Liver (tissue), 9 donors: ENCODE results near the gene UBE2C. TPM values are rescaled to one million over a fixed set of nuclear protein-coding genes. Genes with fewer than 3 reads are reported as not detected.

Experiments used
- DNase-seq: peaks from one replicate; pipeline ENCODE4 v3.0.0-alpha.2; 2017; ENCODE audit warnings: low spot score
- H3K27ac ChIP-seq, 2 donors: one replicate each; pipeline ENCODE4 v1.7.0; 2013; ENCODE audit warnings: inconsistent platforms in 2 of 2, low read length in 2 of 2, control low read depth in 1 of 2, low read depth in 1 of 2, mild to moderate bottlenecking in 1 of 2
- H3K27me3 ChIP-seq, 4 donors: one replicate each; pipeline versions ENCODE4 v1.6.1 to v1.7.0; 2013; ENCODE audit warnings: low read length in 3 of 4, inconsistent platforms in 1 of 4, mild to moderate bottlenecking in 1 of 4, moderate library complexity in 1 of 4; ENCODE audit not compliant: control insufficient read depth in 4 of 4, insufficient read depth in 4 of 4
- H3K36me3 ChIP-seq, 4 donors: one replicate each; pipeline versions ENCODE4 v1.6.1 to v1.7.0; 2013; ENCODE audit warnings: low read length in 3 of 4, mild to moderate bottlenecking in 3 of 4, low read depth in 1 of 4, moderate library complexity in 1 of 4; ENCODE audit not compliant: control insufficient read depth in 4 of 4, insufficient read depth in 3 of 4
- H3K4me1 ChIP-seq, 4 donors: one replicate each; pipeline versions ENCODE4 v1.6.1 to v1.7.0; 2013; ENCODE audit warnings: low read length in 3 of 4, mild to moderate bottlenecking in 3 of 4, moderate library complexity in 1 of 4; ENCODE audit not compliant: control insufficient read depth in 4 of 4, insufficient read depth in 4 of 4
- H3K4me3 ChIP-seq, 3 donors: one replicate each; pipeline versions ENCODE4 v1.6.1 to v1.7.0; 2013; ENCODE audit warnings: low read length in 3 of 3, control low read depth in 1 of 3, low read depth in 1 of 3, mild to moderate bottlenecking in 1 of 3
- H3K9ac ChIP-seq, 2 donors: one replicate each; pipeline ENCODE4 v1.7.0; 2013; ENCODE audit warnings: low read length in 2 of 2, mild to moderate bottlenecking in 2 of 2, moderate library complexity in 2 of 2, control low read depth in 1 of 2, low read depth in 1 of 2
- H3K9me3 ChIP-seq, 4 donors: one replicate each; pipeline versions ENCODE4 v1.6.1 to v1.7.0; 2013; ENCODE audit warnings: low read length in 3 of 4; ENCODE audit not compliant: control insufficient read depth in 4 of 4
- EGR1 ChIP-seq, 2 donors: IDR thresholded peaks; 2 replicates each; pipeline ENCODE4 v1.6.1; 2016 to 2018; ENCODE audit warnings: antibody characterized with exemption in 2 of 2, low read depth in 2 of 2
- FOXA1 ChIP-seq: IDR thresholded peaks from 2 replicates; pipeline ENCODE4 v1.6.1; 2016; ENCODE audit warnings: antibody characterized with exemption
- FOXA2 ChIP-seq: IDR thresholded peaks from 2 replicates; pipeline ENCODE4 v1.6.1; 2016; ENCODE audit warnings: antibody characterized with exemption
- GABPA ChIP-seq, 2 donors: IDR thresholded peaks in 1 of 2; conservative IDR thresholded peaks in 1 of 2; 2 replicates each; pipeline ENCODE4 v1.6.1; 2016; ENCODE audit warnings: antibody characterized with exemption in 2 of 2, mild to moderate bottlenecking in 1 of 2, moderate library complexity in 1 of 2
- HNF4A ChIP-seq, 2 donors: conservative IDR thresholded peaks; 2 replicates each; pipeline ENCODE4 v1.6.1; 2016; ENCODE audit warnings: antibody characterized with exemption in 2 of 2, mild to moderate bottlenecking in 2 of 2
- HNF4G ChIP-seq: IDR thresholded peaks from 2 replicates; pipeline ENCODE4 v1.6.1; 2016; ENCODE audit warnings: antibody characterized with exemption
- NR2F2 ChIP-seq: IDR thresholded peaks from 2 replicates; pipeline ENCODE4 v1.6.1; 2016; ENCODE audit warnings: antibody characterized with exemption
- RAD21 ChIP-seq, 2 donors: IDR thresholded peaks; 2 replicates each; pipeline ENCODE4 v1.6.1; 2016; ENCODE audit warnings: antibody characterized with exemption in 2 of 2, mild to moderate bottlenecking in 2 of 2
- RXRA ChIP-seq, 2 donors: IDR thresholded peaks; 2 replicates each; pipeline ENCODE4 v1.6.1; 2017 to 2018; ENCODE audit warnings: antibody characterized with exemption in 2 of 2, mild to moderate bottlenecking in 1 of 2
- SP1 ChIP-seq: IDR thresholded peaks from 2 replicates; pipeline ENCODE4 v1.6.1; 2018; ENCODE audit warnings: antibody characterized with exemption, mild to moderate bottlenecking
- TAF1 ChIP-seq: conservative IDR thresholded peaks from 2 replicates; pipeline ENCODE4 v1.6.1; 2016; ENCODE audit warnings: antibody characterized with exemption, mild to moderate bottlenecking
- YY1 ChIP-seq: IDR thresholded peaks from 2 replicates; pipeline ENCODE4 v1.6.1; 2016; ENCODE audit warnings: antibody characterized with exemption, mild to moderate bottlenecking
- WGBS: extraction: QIAGEN DNeasy Blood & Tissue Kit; methylation state at CpG from one replicate; pipeline ENCODE4 v1.1.7; 2013; 5-methylcytosine and 5-hydroxymethylcytosine counted together
- polyA plus RNA-seq, 2 donors: library from polyadenylated mRNA; stranded (reverse) in 1 of 2; unstranded in 1 of 2; fragments of 200-250 nt in 1 of 2; fragments of >200 nt in 1 of 2; fragmentation: Nextera tagmentation in 1 of 2; extraction: Ambion mirVana in 1 of 2; gene quantifications; one replicate each; pipeline versions ENCODE4 v1.2.1 to v1.2.3, GENCODE V29; 2013 to 2015
- total RNA-seq, 2 donors: library from RNA; depleted of rRNA; stranded (reverse); fragments of >200 nt; gene quantifications; one replicate each; pipeline ENCODE4 v1.2.3, GENCODE V29; 2014
- TF ChIP-seq, protein P1 (sequence below): IDR thresholded peaks from 2 replicates; pipeline ENCODE4 v1.6.1; 2016; ENCODE audit warnings: antibody characterized with exemption
- TF ChIP-seq, protein P2 (sequence below): IDR thresholded peaks from 2 replicates; pipeline ENCODE4 v1.6.1; 2016; ENCODE audit warnings: antibody characterized with exemption, mild to moderate bottlenecking
- TF ChIP-seq, protein P3 (sequence below): fragments of 150-350 bp; IDR thresholded peaks from 2 replicates; pipeline ENCODE4 v1.5.1; 2017; ENCODE audit warnings: improper control_type of control experiment, low read depth, low read length; ENCODE audit not compliant: missing input control
- TF ChIP-seq, protein P4 (sequence below): IDR thresholded peaks from 2 replicates; pipeline ENCODE4 v1.6.1; 2016; ENCODE audit warnings: antibody characterized with exemption
- donor health status: healthy.
- donor health status: healthy.
- donor health status: healthy.
- donor health status: healthy.
- donor health status: healthy.

Gene UBE2C
- total and polyA plus RNA-seq, 4 donors, result 2.7 to 27.6 (median 8.1) TPM; not detected in 1

DNA sequence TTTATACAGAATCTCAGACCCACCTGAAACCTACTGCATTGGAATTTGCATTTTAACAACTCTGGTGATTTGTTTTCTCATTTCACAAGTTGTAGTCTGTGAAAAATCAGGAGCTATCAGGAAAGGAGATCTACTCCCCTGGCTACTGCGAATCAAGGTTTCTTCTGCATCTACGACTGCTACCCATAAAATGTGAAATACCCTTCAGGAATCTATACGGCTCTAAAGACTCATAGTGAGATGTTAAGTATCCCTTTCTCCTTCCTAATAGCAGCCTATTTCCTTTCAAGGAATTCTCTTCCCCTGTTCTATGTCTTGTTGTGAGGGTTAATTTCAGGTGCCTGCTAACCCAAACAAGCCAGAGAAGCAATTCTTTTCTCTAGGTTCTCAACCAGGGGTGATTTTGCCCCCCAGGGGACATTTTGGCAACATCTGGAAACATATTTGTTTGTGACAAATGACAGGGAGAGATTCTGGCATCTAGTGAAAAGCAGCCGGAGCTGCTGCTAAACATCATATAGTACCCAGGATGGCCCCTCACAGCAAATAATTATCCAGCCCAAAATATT lies 47.1 kb upstream of the UBE2C start:
- no peaks in the 10 kb centered on the region for H3K4me1 ChIP-seq
- H3K9ac ChIP-seq, result no peak overlapping the region
- TF ChIP-seq RAD21 (IDR thresholded peaks at IDR 0.05) (no peak), FOXA1 (no peak), TAF1 (no peak), HNF4G (no peak), SP1 (no peak), NR2F2 (no peak)
- TF ChIP-seq, protein P1, sequence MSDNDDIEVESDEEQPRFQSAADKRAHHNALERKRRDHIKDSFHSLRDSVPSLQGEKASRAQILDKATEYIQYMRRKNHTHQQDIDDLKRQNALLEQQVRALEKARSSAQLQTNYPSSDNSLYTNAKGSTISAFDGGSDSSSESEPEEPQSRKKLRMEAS, result no peak
- no peak for DNase-seq
- 61% methylated on average over 4 of the region's 4 CpGs for WGBS
- no peak overlapping the region for H3K27ac ChIP-seq
- H3K4me3 ChIP-seq, result no peak overlapping the region
- no peaks in the 10 kb centered on the region for H3K9me3 ChIP-seq
- no peaks in the 10 kb centered on the region for H3K27me3 ChIP-seq
- no peaks in the 10 kb centered on the region for H3K36me3 ChIP-seq

DNA sequence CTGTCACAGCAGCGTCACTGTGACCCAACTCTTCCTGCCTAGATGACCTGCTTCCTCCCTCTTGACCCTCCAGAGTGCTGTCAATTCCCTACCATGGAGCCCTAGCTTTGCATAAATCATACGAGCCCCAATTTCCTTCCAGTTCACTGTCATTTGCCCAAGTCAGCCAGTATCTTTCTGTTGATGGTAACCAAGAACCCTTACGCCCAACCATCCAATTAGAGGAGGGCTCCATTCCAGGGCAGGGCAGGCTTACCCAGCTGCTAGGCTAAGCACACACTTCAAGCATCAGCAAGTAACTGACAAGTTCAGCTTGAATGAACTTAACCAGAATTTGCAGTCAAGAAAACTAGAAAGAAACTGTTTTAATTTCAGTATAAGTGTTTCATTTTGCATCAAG lies 46.5 kb upstream of the UBE2C start:
- Histone ChIP-seq H3K36me3 (no peaks in the 10 kb centered on the region), H3K9me3 (no peaks in the 10 kb centered on the region), H3K27me3 (no peaks in the 10 kb centered on the region), H3K27ac (no peak overlapping the region), H3K4me3 (no peak overlapping the region), H3K4me1 (peaks cover 0 to 3% (median 3%) of the 10 kb centered on the region in 4 donors), H3K9ac (no peak overlapping the region)
- TF ChIP-seq TAF1 (no peak), HNF4G (no peak), SP1 (no peak), YY1 (no peak), RAD21 (IDR thresholded peaks at IDR 0.05) (no peak), NR2F2 (no peak), HNF4A (conservative IDR thresholded peaks at IDR 0.05) (no peak), EGR1 (IDR thresholded peaks at IDR 0.05; ENCODE audit: low read depth in 2 of 2) (no peak), GABPA (IDR thresholded peaks at IDR 0.05 in 1 of 2, conservative IDR thresholded peaks at IDR 0.05 in 1 of 2) (no peak), RXRA (IDR thresholded peaks at IDR 0.05) (no peak), FOXA1 (no peak), FOXA2 (no peak)
- TF ChIP-seq, protein P2, sequence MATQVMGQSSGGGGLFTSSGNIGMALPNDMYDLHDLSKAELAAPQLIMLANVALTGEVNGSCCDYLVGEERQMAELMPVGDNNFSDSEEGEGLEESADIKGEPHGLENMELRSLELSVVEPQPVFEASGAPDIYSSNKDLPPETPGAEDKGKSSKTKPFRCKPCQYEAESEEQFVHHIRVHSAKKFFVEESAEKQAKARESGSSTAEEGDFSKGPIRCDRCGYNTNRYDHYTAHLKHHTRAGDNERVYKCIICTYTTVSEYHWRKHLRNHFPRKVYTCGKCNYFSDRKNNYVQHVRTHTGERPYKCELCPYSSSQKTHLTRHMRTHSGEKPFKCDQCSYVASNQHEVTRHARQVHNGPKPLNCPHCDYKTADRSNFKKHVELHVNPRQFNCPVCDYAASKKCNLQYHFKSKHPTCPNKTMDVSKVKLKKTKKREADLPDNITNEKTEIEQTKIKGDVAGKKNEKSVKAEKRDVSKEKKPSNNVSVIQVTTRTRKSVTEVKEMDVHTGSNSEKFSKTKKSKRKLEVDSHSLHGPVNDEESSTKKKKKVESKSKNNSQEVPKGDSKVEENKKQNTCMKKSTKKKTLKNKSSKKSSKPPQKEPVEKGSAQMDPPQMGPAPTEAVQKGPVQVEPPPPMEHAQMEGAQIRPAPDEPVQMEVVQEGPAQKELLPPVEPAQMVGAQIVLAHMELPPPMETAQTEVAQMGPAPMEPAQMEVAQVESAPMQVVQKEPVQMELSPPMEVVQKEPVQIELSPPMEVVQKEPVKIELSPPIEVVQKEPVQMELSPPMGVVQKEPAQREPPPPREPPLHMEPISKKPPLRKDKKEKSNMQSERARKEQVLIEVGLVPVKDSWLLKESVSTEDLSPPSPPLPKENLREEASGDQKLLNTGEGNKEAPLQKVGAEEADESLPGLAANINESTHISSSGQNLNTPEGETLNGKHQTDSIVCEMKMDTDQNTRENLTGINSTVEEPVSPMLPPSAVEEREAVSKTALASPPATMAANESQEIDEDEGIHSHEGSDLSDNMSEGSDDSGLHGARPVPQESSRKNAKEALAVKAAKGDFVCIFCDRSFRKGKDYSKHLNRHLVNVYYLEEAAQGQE, result no peak
- TF ChIP-seq, protein P3, sequence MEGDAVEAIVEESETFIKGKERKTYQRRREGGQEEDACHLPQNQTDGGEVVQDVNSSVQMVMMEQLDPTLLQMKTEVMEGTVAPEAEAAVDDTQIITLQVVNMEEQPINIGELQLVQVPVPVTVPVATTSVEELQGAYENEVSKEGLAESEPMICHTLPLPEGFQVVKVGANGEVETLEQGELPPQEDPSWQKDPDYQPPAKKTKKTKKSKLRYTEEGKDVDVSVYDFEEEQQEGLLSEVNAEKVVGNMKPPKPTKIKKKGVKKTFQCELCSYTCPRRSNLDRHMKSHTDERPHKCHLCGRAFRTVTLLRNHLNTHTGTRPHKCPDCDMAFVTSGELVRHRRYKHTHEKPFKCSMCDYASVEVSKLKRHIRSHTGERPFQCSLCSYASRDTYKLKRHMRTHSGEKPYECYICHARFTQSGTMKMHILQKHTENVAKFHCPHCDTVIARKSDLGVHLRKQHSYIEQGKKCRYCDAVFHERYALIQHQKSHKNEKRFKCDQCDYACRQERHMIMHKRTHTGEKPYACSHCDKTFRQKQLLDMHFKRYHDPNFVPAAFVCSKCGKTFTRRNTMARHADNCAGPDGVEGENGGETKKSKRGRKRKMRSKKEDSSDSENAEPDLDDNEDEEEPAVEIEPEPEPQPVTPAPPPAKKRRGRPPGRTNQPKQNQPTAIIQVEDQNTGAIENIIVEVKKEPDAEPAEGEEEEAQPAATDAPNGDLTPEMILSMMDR, result no peak
- TF ChIP-seq, protein P4, sequence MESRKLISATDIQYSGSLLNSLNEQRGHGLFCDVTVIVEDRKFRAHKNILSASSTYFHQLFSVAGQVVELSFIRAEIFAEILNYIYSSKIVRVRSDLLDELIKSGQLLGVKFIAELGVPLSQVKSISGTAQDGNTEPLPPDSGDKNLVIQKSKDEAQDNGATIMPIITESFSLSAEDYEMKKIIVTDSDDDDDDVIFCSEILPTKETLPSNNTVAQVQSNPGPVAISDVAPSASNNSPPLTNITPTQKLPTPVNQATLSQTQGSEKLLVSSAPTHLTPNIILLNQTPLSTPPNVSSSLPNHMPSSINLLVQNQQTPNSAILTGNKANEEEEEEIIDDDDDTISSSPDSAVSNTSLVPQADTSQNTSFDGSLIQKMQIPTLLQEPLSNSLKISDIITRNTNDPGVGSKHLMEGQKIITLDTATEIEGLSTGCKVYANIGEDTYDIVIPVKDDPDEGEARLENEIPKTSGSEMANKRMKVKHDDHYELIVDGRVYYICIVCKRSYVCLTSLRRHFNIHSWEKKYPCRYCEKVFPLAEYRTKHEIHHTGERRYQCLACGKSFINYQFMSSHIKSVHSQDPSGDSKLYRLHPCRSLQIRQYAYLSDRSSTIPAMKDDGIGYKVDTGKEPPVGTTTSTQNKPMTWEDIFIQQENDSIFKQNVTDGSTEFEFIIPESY, result no peak
- TF ChIP-seq, protein P1, result no peak
- 64% methylated on average over 3 of the region's 3 CpGs for WGBS
- DNase-seq, result no peak
